Measurements from ENCODE around the gene ALLC.

Gene ALLC

DNA sequence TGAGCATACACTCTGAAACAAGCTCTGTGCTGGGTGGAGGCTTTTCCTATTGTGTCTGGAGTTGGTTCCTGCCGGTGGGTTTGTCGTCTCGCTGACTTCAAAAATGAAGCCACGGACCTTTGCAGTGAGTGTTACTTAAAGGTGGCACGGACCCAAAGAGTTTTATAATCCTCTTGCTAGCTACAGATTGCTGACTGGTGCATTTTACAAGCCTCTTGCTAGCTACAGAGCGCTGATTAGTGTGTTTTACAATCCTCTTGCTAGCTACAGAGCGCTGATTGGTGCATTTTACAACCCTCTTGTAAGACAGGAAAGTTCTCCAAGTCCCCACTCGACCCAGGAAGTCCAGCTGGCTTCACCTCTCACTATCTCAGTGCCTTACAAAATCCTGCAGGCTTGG is 60.7 kb downstream of the ALLC start:
- Histone ChIP-seq H3K4me3 (ENCODE audit: low read length) (no peak overlapping the region), H3K27me3 (ENCODE audit: control insufficient read depth, low read length) (no peaks in the 10 kb centered on the region), H3F3A (ENCODE audit: control insufficient read depth, insufficient read depth) (no peaks in the 10 kb centered on the region), H3K79me2 (ENCODE audit: control insufficient read depth, low read length) (no peaks in the 10 kb centered on the region), H3K27ac (ENCODE audit: low read depth, low read length) (no peak overlapping the region), H3K9me2 (replicated peaks; ENCODE audit: control insufficient read depth, low read length) (no peaks in the 10 kb centered on the region), H3K9me3 (ENCODE audit: control insufficient read depth, insufficient read depth, low read length) (0 out of 2 replicates have a peak, but pooled peaks cover 2% of the 10 kb centered on the region), H3K4me2 (ENCODE audit: low read length) (no peak overlapping the region), H3K36me3 (ENCODE audit: control insufficient read depth, low read length) (no peaks in the 10 kb centered on the region), H3K4me1 (ENCODE audit: control insufficient read depth, low read length) (no peaks in the 10 kb centered on the region), H4K20me1 (ENCODE audit: control insufficient read depth, insufficient read depth, low read depth, low read length) (no peaks in the 10 kb centered on the region)
- no peak for TF ChIP-seq EZH2phosphoT487 (IDR thresholded peaks at IDR 0.05; ENCODE audit: borderline replicate concordance, low read length)
- TF ChIP-seq, protein P1, sequence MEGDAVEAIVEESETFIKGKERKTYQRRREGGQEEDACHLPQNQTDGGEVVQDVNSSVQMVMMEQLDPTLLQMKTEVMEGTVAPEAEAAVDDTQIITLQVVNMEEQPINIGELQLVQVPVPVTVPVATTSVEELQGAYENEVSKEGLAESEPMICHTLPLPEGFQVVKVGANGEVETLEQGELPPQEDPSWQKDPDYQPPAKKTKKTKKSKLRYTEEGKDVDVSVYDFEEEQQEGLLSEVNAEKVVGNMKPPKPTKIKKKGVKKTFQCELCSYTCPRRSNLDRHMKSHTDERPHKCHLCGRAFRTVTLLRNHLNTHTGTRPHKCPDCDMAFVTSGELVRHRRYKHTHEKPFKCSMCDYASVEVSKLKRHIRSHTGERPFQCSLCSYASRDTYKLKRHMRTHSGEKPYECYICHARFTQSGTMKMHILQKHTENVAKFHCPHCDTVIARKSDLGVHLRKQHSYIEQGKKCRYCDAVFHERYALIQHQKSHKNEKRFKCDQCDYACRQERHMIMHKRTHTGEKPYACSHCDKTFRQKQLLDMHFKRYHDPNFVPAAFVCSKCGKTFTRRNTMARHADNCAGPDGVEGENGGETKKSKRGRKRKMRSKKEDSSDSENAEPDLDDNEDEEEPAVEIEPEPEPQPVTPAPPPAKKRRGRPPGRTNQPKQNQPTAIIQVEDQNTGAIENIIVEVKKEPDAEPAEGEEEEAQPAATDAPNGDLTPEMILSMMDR (IDR thresholded peaks at IDR 0.05; ENCODE audit: low read depth, low read length, poor library complexity, severe bottlenecking) = no peak

DNA sequence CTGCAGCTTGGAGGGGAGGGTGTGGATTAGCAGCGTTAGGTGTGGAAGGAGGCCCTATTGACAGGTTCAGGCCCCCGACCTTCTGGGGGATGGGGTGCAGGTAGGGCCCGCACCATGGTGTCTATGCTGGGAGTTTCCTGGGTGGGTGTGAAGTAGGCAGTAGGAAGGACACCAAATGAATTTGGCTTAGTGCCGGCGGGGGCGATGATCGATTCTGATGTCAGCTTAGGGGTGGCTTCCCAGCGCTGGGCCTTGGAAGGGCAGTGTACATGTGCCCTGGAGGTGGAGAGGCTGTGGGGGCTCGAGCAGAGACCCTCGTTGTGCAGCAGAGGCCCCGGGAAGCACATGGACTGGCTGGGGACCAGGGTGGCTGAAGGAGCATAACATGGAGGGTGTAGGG is 67.0 kb downstream of the ALLC start:
- Histone ChIP-seq H3K79me2 (ENCODE audit: control insufficient read depth, low read length) (no peaks in the 10 kb centered on the region), H4K20me1 (ENCODE audit: control insufficient read depth, insufficient read depth, low read depth, low read length) (no peaks in the 10 kb centered on the region), H3K9me2 (replicated peaks; ENCODE audit: control insufficient read depth, low read length) (no peaks in the 10 kb centered on the region), H3K36me3 (ENCODE audit: control insufficient read depth, low read length) (no peaks in the 10 kb centered on the region), H3K4me3 (ENCODE audit: low read length) (no peak overlapping the region), H3K9me3 (ENCODE audit: control insufficient read depth, insufficient read depth, low read length) (0 out of 2 replicates have a peak, but pooled peaks cover 2% of the 10 kb centered on the region), H3F3A (ENCODE audit: control insufficient read depth, insufficient read depth) (no peaks in the 10 kb centered on the region), H3K4me1 (ENCODE audit: control insufficient read depth, low read length) (no peaks in the 10 kb centered on the region), H3K27ac (ENCODE audit: low read depth, low read length) (no peak overlapping the region), H3K27me3 (ENCODE audit: control insufficient read depth, low read length) (peaks cover 4% of the 10 kb centered on the region; the same call in 1 of the 2 replicates), H3K4me2 (ENCODE audit: low read length) (no peak overlapping the region)
- no peak for TF ChIP-seq EZH2phosphoT487 (IDR thresholded peaks at IDR 0.05; ENCODE audit: borderline replicate concordance, low read length)
- TF ChIP-seq, protein P1 (IDR thresholded peaks at IDR 0.05; ENCODE audit: low read depth, low read length, poor library complexity, severe bottlenecking) = no peak

DNA sequence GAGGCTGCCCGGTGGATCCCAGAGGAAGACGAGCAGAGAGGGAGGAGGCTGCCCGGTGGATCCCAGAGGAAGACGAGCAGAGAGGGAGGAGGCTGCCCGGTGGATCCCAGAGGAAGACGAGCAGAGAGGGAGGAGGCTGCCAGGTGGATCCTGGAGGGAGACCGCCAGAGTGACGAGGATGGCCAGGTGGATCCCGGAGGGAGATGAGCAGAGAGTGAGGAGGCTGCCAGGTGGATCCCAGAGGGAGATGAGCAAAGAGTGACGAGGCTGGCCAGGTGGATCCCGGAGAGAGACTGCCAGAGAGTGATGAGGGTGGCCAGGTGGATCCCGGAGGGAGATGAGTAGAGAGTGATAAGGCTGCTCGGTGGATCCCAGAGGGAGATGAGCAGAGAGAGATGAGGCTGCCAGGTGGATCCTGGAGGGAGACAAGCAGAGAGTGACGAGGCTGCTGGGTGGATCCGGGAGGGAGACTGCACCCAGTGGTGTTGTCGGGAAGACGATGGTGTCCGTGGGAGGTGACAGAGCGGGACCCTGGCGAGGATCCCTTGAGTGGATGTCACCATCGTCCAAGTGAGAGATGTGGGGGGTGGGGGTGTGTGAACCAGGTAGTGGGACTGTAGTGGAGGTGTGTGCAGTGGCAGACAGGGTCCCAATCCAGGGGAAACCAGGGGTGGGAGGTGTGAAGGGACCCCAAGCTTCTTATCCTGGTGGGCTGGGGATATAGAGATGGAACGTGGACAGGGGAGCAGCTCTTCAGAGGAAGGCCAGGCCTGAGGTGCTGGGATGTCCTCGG is 67.7 kb downstream of the ALLC start:
- H3K4me1 ChIP-seq (ENCODE audit: control insufficient read depth, low read length) = no peaks in the 10 kb centered on the region
- no peak overlapping the region for H3K27ac ChIP-seq (ENCODE audit: low read depth, low read length)
- H3K79me2 ChIP-seq (ENCODE audit: control insufficient read depth, low read length) = no peaks in the 10 kb centered on the region
- TF ChIP-seq, protein P1 (IDR thresholded peaks at IDR 0.05; ENCODE audit: low read depth, low read length, poor library complexity, severe bottlenecking) = no peak
- TF ChIP-seq EZH2phosphoT487 (IDR thresholded peaks at IDR 0.05; ENCODE audit: borderline replicate concordance, low read length) = no peak
- no peak overlapping the region for H3K4me3 ChIP-seq (ENCODE audit: low read length)
- H3F3A ChIP-seq (ENCODE audit: control insufficient read depth, insufficient read depth) = no peaks in the 10 kb centered on the region
- no peaks in the 10 kb centered on the region for H4K20me1 ChIP-seq (ENCODE audit: control insufficient read depth, insufficient read depth, low read depth, low read length)
- H3K9me2 ChIP-seq (replicated peaks; ENCODE audit: control insufficient read depth, low read length) = no peaks in the 10 kb centered on the region
- no peaks in the 10 kb centered on the region for H3K36me3 ChIP-seq (ENCODE audit: control insufficient read depth, low read length)
- H3K27me3 ChIP-seq (ENCODE audit: control insufficient read depth, low read length) = peaks cover 5% of the 10 kb centered on the region; the same call in 1 of the 2 replicates
- no peak overlapping the region for H3K4me2 ChIP-seq (ENCODE audit: low read length)
- H3K9me3 ChIP-seq (ENCODE audit: control insufficient read depth, insufficient read depth, low read length) = 0 out of 2 replicates have a peak, but pooled peaks cover 2% of the 10 kb centered on the region
